ENCODE results near the gene ACOT7. TPM values are rescaled to one million over a fixed set of nuclear protein-coding genes. Genes with fewer than 3 reads are reported as not detected.

The ACOT7 gene
- total RNA-seq, 1 donor from 2014 or later: 13.8 TPM

DNA sequence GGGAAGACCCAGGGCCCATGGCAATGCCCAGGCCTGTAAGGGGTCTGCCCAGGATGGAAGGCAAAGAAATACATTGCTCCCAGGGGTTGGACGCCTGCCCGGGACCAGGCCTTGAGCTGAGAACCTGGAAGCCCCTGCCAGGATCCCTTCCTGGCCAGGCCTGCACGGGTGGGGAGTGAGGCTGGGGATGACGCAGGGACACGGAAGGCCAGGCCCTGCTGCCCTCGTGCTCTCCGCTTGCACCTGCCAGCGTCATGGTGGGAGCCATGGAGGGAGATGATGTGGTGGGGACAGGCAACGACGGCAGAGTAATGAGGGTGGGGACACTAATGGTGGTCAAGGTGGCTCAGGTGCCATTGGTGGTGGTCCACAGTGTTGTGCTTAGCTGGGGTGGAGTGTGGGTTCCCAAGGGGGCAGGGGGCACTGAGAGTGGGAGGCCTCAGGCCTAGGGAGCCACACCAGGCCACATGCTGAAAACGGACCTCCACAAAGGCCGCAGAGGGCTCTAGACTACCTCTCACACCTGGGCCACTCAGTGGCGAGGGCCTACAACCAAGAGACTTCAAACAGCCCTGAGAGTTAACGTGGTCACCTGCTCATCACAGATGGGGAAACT, 145.3 kb downstream of the ACOT7 start:
- intact Hi-C loops (cut with DNase I): loop anchor here (2.0 to 5.0 kb wide), 2 partner anchors 33 to 189 kb away; no protein-coding TSS in a partner anchor
- no peak for DNase-seq (ENCODE audit: low spot score)

- DNase-seq (ENCODE audit: low spot score): no peak
- intact Hi-C loops (cut with DNase I): loop anchor here (1.0 to 5.0 kb wide), 3 partner anchors 33 to 190 kb away; no protein-coding TSS in a partner anchor
These were observed 145.9 kb downstream of the ACOT7 start for GRCh38 chr1:6247651-6248050.

GRCh38 chr1:6246497-6247467, 146.8 kb downstream of the ACOT7 start:
- intact Hi-C loops (cut with DNase I): loop anchor here (1.0 to 5.0 kb wide), 3 partner anchors 97 to 191 kb away; no protein-coding TSS in a partner anchor
- peak; percentile 89 for DNase-seq (ENCODE audit: low spot score)

- intact Hi-C loops (cut with DNase I): loop anchor here (1.0 to 5.0 kb wide), 2 partner anchors 97 to 191 kb away; no protein-coding TSS in a partner anchor
- no peak for DNase-seq (ENCODE audit: low spot score)
These were observed 147.6 kb downstream of the ACOT7 start for GRCh38 chr1:6245869-6246496.

DNA sequence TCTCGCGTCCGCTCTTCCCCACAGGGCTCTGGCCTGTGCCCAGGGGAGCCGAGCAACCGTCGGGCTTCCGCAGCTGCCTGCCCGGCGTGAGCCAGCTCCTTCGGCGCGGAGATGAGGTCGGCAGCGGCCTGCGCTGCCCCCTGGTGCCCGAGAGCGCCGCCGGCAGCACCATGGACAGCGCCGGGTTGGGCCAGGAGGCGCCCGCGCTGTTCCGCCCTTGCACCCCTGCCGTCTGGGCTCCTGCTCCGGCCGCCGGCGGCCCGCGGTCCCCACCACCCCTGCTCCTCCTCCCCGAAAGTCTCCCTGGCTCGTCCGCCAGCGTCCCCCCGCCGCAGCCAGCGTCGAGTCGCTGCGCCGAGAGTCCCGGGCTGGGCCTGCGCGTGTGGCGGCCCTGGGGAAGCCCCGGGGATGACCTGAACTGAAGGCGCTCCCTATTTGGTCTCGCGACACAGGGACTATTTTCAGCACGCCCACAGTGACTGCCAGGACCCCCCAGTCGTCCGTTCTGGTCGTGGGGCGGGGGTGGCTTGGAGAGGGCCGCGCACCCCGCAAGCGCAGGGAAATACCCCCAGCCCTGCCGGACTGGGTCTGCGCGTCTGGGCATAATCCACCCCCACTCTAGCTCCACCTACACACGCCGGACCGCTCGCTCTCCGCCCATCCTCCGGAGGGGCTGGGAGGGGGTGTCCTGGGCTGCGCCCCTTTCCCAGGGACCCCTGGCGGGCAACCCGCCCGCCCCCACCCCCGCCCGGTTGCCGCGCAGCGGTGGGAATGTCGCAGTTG, 148.3 kb downstream of the ACOT7 start:
- intact Hi-C loops (cut with DNase I): loop anchor here (5.0 kb wide), 1 partner anchor 192 kb away; no protein-coding TSS in a partner anchor
- DNase-seq (ENCODE audit: low spot score): no peak

- intact Hi-C loops (cut with DNase I): loop anchor here (1.0 to 5.0 kb wide), 2 partner anchors 191 to 193 kb away; no protein-coding TSS in a partner anchor
- DNase-seq (ENCODE audit: low spot score): no peak
These were observed 149.0 kb downstream of the ACOT7 start for GRCh38 chr1:6244401-6245049.

- intact Hi-C loops (cut with DNase I): loop anchor here (1.0 kb wide), 1 partner anchor 191 kb away; no protein-coding TSS in a partner anchor
- DNase-seq (ENCODE audit: low spot score): no peak
These were observed 149.6 kb downstream of the ACOT7 start, which contains the start of gene HES3 for GRCh38 chr1:6243993-6244392. Gene HES3, plus strand, starts transcription at chr1:6244179. Its CDS starts 187 bp downstream, at chr1:6244366.

- intact Hi-C loops (cut with DNase I): no loop called here
- no peak for DNase-seq (ENCODE audit: low spot score)
These were observed 150.3 kb downstream of the ACOT7 start for GRCh38 chr1:6243053-6243834.

GRCh38 chr1:6241887-6242740, 151.5 kb downstream of the ACOT7 start:
- DNase-seq (ENCODE audit: low spot score): no peak
- intact Hi-C loops (cut with DNase I): no loop called here

DNA sequence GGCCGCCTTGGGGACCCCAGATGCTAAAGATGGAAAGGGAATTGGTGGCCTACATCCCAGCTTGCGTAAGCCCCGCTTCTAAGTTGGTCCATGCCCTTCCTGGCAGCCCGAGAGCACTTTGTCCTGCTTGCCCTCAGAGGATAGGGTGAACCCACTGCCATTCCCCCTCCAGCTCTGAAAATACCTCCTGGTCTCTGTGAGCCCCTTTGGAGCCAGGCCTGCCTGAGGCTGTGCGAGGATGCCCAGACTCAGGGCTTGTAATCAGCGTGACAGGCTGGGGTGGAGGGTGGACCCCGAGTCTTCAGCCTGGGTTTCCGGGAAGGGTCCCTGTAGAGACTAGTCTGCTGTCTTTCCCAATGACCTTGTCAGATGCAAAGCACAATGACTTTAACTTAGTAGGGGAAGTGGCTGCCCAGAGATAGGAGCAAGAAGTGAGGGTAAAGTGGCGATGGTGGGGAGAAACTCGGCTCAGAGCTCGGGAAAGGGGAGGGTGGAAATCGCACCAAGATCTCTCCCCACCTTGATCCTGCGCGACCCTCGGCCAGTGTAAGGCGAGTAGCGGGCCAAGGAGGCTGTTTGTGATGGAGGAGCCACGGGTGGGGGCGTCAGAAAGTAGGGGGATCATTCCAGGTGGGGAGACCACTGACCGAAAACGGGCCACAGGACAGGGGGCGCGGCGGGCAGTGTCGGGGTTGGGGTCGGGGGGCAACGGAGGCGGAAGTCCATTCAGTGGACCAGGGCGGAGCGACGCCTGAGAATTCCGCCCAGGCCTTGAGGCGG, 152.3 kb downstream of the ACOT7 start:
- no peak for DNase-seq (ENCODE audit: low spot score)
- intact Hi-C loops (cut with DNase I): no loop called here

- intact Hi-C loops (cut with DNase I): no loop called here
- DNase-seq (ENCODE audit: low spot score): no peak
These were observed 153.4 kb downstream of the ACOT7 start for GRCh38 chr1:6239950-6240768.

GRCh38 chr1:6239213-6239752, 154.3 kb downstream of the ACOT7 start:
- intact Hi-C loops (cut with DNase I): no loop called here
- DNase-seq (ENCODE audit: low spot score): no peak

- DNase-seq (ENCODE audit: low spot score): no peak
- intact Hi-C loops (cut with DNase I): no loop called here
These were observed 156.5 kb downstream of the ACOT7 start for GRCh38 chr1:6237093-6237492.

DNA sequence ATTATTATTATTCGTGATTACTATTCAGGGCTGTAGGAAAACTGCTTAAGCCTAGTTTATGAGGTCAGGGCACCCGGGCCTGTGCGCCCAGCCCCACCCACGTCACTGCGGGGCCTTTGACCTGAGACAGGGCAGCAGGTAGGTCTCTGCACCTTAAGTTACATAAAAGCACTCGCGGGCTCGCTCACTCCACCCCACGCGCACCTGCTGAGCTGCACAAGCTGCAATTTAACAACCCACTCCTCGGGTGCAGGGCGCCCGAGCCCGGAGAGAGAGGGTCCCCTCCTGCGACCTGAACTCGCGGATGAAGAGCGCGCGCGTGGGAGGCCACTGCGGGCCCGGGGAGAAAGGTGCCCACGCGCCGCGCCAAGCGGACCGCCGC, 158.3 kb downstream of the ACOT7 start:
- intact Hi-C loops (cut with DNase I): no loop called here
- no peak for DNase-seq (ENCODE audit: low spot score)
